HCT116 (cell line): ENCODE measurements around the gene USP24. TPM values are rescaled to one million over a fixed set of nuclear protein-coding genes. Genes with fewer than 3 reads are reported as not detected.
"Not testable (repeated sequence)": the region's sequence is repeated elsewhere in the genome, so short reads cannot be mapped to it uniquely, and the experiment has no call there.

Experiments used
- ATAC-seq: fragments of 200-7000 bp; cut with Tn5 transposase; 2 replicates; pipeline ENCODE4 v1.9.1; 2020; ENCODE audit warnings: mild to moderate bottlenecking, moderate library complexity
- BruUV-seq: library from RNA; stranded (reverse); fragments of 400-500 nt; replicated peaks from 2 replicates; lab custom pipeline; 2021; lab: Mats Ljungman, UMichigan
- CTCF ChIA-PET: fragments of 300-600 bp; sonication (Branson Sonifier 250); formaldehyde crosslinking; loops from one replicate; lab custom pipeline; 2021; ENCODE audit warnings: antibody characterized with exemption; lab: Charles Lee
- POLR2A ChIA-PET: fragments of 300-600, 350-600 bp; sonication (Branson Sonifier 250); formaldehyde crosslinking; loops from one replicate; lab custom pipeline; 2021; ENCODE audit warnings: antibody characterized with exemption; lab: Charles Lee
- RAD21 ChIA-PET, 2 experiments: fragments of 300-600 bp; sonication (Branson Sonifier 250); formaldehyde crosslinking; loops; one replicate each; lab custom pipeline; 2023; ENCODE audit warnings: low total read pairs in 2 of 2; ENCODE audit not compliant: uncharacterized antibody in 2 of 2, unreplicated experiment in 2 of 2, low non-redundant PET in 1 of 2; lab: Charles Lee
- DNase-seq: peaks from one replicate; pipeline ENCODE4 v3.0.0-alpha.2; 2010; ENCODE audit warnings: low read depth, low spot score
- H2AFZ ChIP-seq: fragments of 200-600 bp; shearing (Covaris generic), sonication (generic); 2 replicates; pipeline ENCODE4 v1.6.1; 2017; ENCODE audit warnings: low read depth, mixed run types, mixed read lengths, antibody characterized with exemption, low read length; ENCODE audit not compliant: poor library complexity, severe bottlenecking
- H3K27ac ChIP-seq: 2 replicates; pipeline ENCODE4 v1.5.1; 2012; ENCODE audit warnings: low read depth, low read length
- H3K27me3 ChIP-seq: fragments of 200-600 bp; sonication (generic); 2 replicates; pipeline ENCODE4 v1.6.1; 2016; ENCODE audit warnings: mixed run types, low read length, mixed read lengths; ENCODE audit not compliant: insufficient read depth
- H3K36me3 ChIP-seq, 2 experiments: fragments of 200-500 bp in 1 of 2; fragments of 200-600 bp in 1 of 2; sonication (Bioruptor generic) in 1 of 2; sonication (generic) in 1 of 2; 2 replicates each; pipeline versions ENCODE4 v1.5.1 to v1.6.1; 2014 to 2016; ENCODE audit warnings: low read length in 2 of 2, inconsistent platforms in 1 of 2, mixed read lengths in 1 of 2, mixed run types in 1 of 2; ENCODE audit not compliant: insufficient read depth in 2 of 2, control insufficient read depth in 1 of 2
- H3K4me1 ChIP-seq, 2 experiments: fragments of 200-600 bp in 1 of 2; sonication (generic) in 1 of 2; 2 replicates each; pipeline versions ENCODE4 v1.5.1 to v1.6.1; 2012 to 2017; ENCODE audit warnings: low read length in 2 of 2, inconsistent platforms in 1 of 2, mild to moderate bottlenecking in 1 of 2, mixed read lengths in 1 of 2, mixed run types in 1 of 2, moderate library complexity in 1 of 2; ENCODE audit not compliant: insufficient read depth in 2 of 2, control insufficient read depth in 1 of 2
- H3K4me2 ChIP-seq: fragments of 200-600 bp; sonication (generic); 2 replicates; pipeline ENCODE4 v1.6.1; 2017; ENCODE audit warnings: mixed run types, low read length, mixed read lengths
- H3K4me3 ChIP-seq, 2 experiments: fragments of 200-600 bp in 1 of 2; sonication (generic) in 1 of 2; replicated peaks in 1 of 2; 2 replicates each; pipeline ENCODE4 v1.5.1; 2011 to 2016; ENCODE audit warnings: low read length in 2 of 2, control low read depth in 1 of 2, low read depth in 1 of 2, mild to moderate bottlenecking in 1 of 2, mixed read lengths in 1 of 2, mixed run types in 1 of 2
- H3K79me2 ChIP-seq: fragments of 200-600 bp; sonication (generic); 2 replicates; pipeline ENCODE4 v1.6.1; 2017; ENCODE audit warnings: mild to moderate bottlenecking, mixed run types, low read length, moderate library complexity, mixed read lengths; ENCODE audit not compliant: insufficient read depth
- H3K9ac ChIP-seq: fragments of 200-600 bp; sonication (generic); 2 replicates; pipeline ENCODE4 v1.6.1; 2016; ENCODE audit warnings: low read length, mixed read lengths
- H3K9me2 ChIP-seq: fragments of 200-600 bp; sonication (generic), shearing (Covaris generic); 2 replicates; pipeline ENCODE4 v1.6.1; 2017; ENCODE audit warnings: mixed run types, mild to moderate bottlenecking, moderate library complexity; ENCODE audit not compliant: insufficient read depth
- H3K9me3 ChIP-seq, 2 experiments: fragments of 200-500 bp in 1 of 2; fragments of 200-600 bp in 1 of 2; sonication (Bioruptor generic) in 1 of 2; sonication (generic) in 1 of 2; 2 replicates each; pipeline ENCODE4 v1.6.1; 2014 to 2017; ENCODE audit warnings: low read length in 2 of 2, mixed read lengths in 2 of 2, inconsistent platforms in 1 of 2, low read depth in 1 of 2, mild to moderate bottlenecking in 1 of 2, mixed run types in 1 of 2, moderate library complexity in 1 of 2; ENCODE audit not compliant: control insufficient read depth in 1 of 2, insufficient read depth in 1 of 2
- H4K20me1 ChIP-seq: fragments of 200-600 bp; sonication (generic), shearing (Covaris generic); 2 replicates; pipeline ENCODE4 v1.6.1; 2017; ENCODE audit warnings: mixed run types, mild to moderate bottlenecking, moderate library complexity; ENCODE audit not compliant: insufficient read depth
- intact Hi-C: fragments of 100-400 bp; cut with micrococcal nuclease; formaldehyde crosslinking; loops from 2 replicates; pipeline ENCODE4 v1.10.0; 2022
- total RNA-seq: library from RNA; stranded (reverse); gene quantifications from one replicate; pipeline ENCODE4 v1.2.1, GENCODE V29; 2021; ENCODE audit not compliant: unreplicated experiment

USP24 gene
- total RNA-seq, 1 experiment from 2014 or later = 34.2 TPM

DNA sequence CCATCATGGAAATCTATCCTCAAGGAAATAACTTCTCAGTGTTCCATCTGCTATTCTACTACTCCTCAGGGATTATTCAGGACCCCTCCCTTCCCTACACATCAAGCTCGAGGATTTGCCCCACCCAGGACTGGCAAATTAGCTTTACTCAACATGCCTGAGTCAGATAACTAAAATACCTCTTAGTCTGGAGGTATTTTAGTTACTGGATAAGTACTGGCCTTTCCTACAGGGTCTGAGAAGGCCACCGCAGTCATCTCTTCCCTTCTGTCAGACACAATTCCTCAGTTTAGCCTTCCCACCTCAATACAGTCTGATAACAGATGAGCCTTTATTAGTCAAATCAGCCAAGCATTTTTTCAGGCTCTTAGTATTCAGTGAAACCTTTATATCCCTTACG lies 188.5 kb downstream of the USP24 start:
- H3K4me3 ChIP-seq, H3K9me2 ChIP-seq, H3K79me2 ChIP-seq, H3K9ac ChIP-seq, RAD21 ChIA-PET, H2AFZ ChIP-seq, POLR2A ChIA-PET, DNase-seq, CTCF ChIA-PET, H3K4me1 ChIP-seq, H3K27me3 ChIP-seq, H4K20me1 ChIP-seq, BruUV-seq, H3K9me3 ChIP-seq, H3K27ac ChIP-seq, H3K4me2 ChIP-seq, H3K36me3 ChIP-seq, ATAC-seq: not testable (repeated sequence)
- intact Hi-C loops = loop anchor here (10.0 kb wide), 1 partner anchor 222 kb away; the partner anchor contains the start of gene TTC22

DNA sequence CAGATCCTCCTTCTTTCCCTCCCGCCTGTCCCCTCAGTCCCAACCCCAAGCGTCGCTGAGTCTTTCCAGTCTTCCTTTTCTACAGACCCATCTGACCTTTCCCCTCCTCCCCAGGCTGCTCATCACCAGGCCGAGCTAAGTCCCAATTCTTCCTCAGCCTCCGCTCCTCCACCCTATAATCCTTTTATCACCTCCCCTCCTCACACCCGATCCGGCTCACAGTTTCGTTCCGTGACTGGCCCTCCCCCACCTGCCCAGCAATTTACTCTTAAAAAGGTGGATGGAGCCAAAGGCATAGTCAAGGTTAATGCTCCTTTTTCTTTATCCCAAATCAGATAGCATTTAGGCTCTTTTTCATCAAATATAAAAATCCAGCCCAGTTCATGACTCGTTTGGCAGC lies 191.0 kb downstream of the USP24 start:
- H2AFZ ChIP-seq, H3K27ac ChIP-seq, H3K79me2 ChIP-seq, CTCF ChIA-PET, ATAC-seq, H3K36me3 ChIP-seq, H4K20me1 ChIP-seq, H3K9me3 ChIP-seq, H3K4me2 ChIP-seq, DNase-seq, BruUV-seq, POLR2A ChIA-PET, RAD21 ChIA-PET, H3K27me3 ChIP-seq, H3K9me2 ChIP-seq, H3K4me3 ChIP-seq, H3K9ac ChIP-seq: not testable (repeated sequence)
- peaks cover 0 to 13% of the 10 kb centered on the region in 2 experiments; a peak in 3 of 4 replicates for H3K4me1 ChIP-seq
- intact Hi-C loops = loop anchor here (10.0 kb wide), 1 partner anchor 219 kb away; the partner anchor contains the start of gene TTC22
